Fibroblast of mammary gland (primary cell): Measurements from ENCODE around the gene CHST9.

Experiments
- DNase-seq: peaks from one replicate; pipeline ENCODE4 v3.0.0-alpha.2; 2010; ENCODE audit warnings: low read depth
- H3K4me3 ChIP-seq: 2 replicates; pipeline ENCODE4 v1.5.1; 2011; ENCODE audit warnings: low read depth, mild to moderate bottlenecking, low read length, moderate library complexity; ENCODE audit not compliant: control insufficient read depth
- TF ChIP-seq, protein P1 (sequence below): conservative IDR thresholded peaks from 2 replicates; pipeline ENCODE4 v1.5.1; 2011; ENCODE audit warnings: low read depth, low read length, inconsistent platforms; ENCODE audit not compliant: control insufficient read depth, insufficient read depth

The CHST9 gene

GRCh38 chr18:27214831-27215230 lies 29.7 kb upstream of the CHST9 start:
- no peak overlapping the region for H3K4me3 ChIP-seq
- TF ChIP-seq, protein P1, sequence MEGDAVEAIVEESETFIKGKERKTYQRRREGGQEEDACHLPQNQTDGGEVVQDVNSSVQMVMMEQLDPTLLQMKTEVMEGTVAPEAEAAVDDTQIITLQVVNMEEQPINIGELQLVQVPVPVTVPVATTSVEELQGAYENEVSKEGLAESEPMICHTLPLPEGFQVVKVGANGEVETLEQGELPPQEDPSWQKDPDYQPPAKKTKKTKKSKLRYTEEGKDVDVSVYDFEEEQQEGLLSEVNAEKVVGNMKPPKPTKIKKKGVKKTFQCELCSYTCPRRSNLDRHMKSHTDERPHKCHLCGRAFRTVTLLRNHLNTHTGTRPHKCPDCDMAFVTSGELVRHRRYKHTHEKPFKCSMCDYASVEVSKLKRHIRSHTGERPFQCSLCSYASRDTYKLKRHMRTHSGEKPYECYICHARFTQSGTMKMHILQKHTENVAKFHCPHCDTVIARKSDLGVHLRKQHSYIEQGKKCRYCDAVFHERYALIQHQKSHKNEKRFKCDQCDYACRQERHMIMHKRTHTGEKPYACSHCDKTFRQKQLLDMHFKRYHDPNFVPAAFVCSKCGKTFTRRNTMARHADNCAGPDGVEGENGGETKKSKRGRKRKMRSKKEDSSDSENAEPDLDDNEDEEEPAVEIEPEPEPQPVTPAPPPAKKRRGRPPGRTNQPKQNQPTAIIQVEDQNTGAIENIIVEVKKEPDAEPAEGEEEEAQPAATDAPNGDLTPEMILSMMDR, result no peak
- no peak for DNase-seq

- TF ChIP-seq, protein P1, result no peak
- DNase-seq, result no peak
- H3K4me3 ChIP-seq, result no peak overlapping the region
Observed at GRCh38 chr18:27213123-27213717, 28.1 kb upstream of the CHST9 start.

GRCh38 chr18:27211569-27211968 lies 26.5 kb upstream of the CHST9 start:
- no peak overlapping the region for H3K4me3 ChIP-seq
- no peak for DNase-seq
- TF ChIP-seq, protein P1, result no peak

DNA sequence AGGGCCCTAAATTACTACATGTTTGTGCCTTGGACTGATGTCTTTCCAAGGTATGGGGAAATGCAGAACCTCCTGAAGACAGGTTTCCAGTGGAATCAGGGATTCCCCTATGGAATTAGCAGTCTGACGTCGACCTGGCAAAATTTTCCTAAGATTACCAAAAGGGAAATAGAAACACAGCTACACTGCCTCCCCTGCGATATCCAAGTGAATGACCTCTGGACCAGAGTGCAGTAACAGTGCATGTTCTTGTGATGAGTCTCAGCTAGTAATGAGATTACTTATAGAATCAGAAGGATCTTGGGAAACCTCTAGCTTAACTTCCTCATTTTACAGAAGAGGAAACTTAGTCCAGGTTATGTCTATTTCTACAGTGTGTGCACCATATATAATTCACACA lies 21.3 kb upstream of the CHST9 start:
- DNase-seq, result no peak
- TF ChIP-seq, protein P1, result no peak
- H3K4me3 ChIP-seq, result no peak overlapping the region

DNA sequence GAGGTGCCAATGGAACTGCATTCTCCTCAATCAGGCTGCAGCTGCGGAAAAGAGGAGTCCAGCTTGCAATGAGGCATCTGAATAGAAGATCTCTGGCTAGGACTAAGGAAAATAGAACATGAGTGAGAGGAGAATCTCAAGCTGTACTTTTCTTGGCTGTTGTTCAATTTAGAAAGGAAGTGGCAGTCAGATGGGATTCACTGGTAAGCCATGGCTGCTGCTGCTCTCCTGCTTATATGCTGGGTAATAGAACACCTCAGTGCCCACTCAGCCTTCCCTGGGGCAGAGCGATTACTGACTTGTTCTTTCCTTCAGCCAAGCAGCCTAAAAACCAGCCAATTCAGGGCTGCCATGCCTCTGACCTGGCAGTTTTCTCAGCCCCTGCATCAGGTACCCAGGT lies 17.6 kb upstream of the CHST9 start:
- no peak for DNase-seq
- no peak overlapping the region for H3K4me3 ChIP-seq
- TF ChIP-seq, protein P1, result no peak

DNA sequence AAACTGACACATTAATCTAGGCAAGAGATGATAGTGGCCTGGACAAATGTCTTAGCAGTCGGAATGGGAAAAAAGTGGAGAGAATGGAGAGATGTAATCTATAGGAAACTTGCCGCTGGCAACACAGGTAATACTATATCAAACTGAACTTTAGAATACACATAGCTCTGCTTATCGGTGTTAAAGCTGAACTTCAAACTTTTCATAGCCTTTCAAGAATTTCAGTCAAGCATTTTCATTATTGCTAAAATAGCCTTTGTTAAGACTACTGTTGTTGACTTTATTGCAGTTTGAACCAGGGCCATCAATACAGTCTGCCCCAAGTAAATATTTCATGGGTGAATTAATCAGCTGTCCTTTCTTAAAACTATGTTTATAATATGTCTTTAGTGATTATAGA lies 12.9 kb upstream of the CHST9 start:
- no peak for DNase-seq
- TF ChIP-seq, protein P1, result no peak
- no peak overlapping the region for H3K4me3 ChIP-seq

DNA sequence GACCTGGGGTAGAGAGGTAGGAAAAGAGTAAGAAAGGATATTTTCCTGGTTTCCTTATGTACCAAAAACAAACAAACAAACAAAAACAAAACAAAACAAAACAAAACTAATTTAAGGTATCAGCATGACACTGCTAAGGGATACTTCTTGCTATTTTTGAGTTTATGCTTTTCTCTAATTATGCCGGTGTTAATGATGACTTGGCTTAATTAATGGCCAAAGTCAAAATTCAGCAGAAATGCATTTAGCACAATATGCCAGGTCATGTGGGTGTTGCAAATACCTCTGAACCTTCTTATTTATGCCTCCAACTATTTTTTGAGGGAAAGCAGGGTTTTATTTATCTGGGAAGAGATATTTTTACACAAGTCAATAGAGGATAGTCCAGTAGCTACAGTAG lies 3.2 kb upstream of the CHST9 start:
- TF ChIP-seq, protein P1, result no peak
- no peak overlapping the region for H3K4me3 ChIP-seq
- no peak for DNase-seq
